Activated CD4-positive, alpha-beta T cell treated with anti-CD3 and anti-CD28 coated beads for 4 hours (primary cell): ENCODE measurements around the gene KDM4C.
"Not testable (repeated sequence)": the region's sequence is repeated elsewhere in the genome, so short reads cannot be mapped to it uniquely, and the experiment has no call there.

Experiments
- DNase-seq, 2 donors: peaks; one replicate each; pipeline ENCODE4 v3.0.0-alpha.2; 2020

Gene KDM4C

GRCh38 chr9:7176561-7176960, 418.8 kb downstream of the KDM4C start:
- no peak for DNase-seq

- no peak for DNase-seq
These were observed 419.6 kb downstream of the KDM4C start for GRCh38 chr9:7177383-7177782.

GRCh38 chr9:7178729-7179128, 421.0 kb downstream of the KDM4C start:
- no peak for DNase-seq

GRCh38 chr9:7180247-7180646, 422.5 kb downstream of the KDM4C start:
- DNase-seq, result no peak

GRCh38 chr9:7183139-7183538, 425.4 kb downstream of the KDM4C start:
- DNase-seq, result not testable (repeated sequence)

GRCh38 chr9:7185612-7186011, 427.8 kb downstream of the KDM4C start:
- DNase-seq, result no peak

GRCh38 chr9:7186175-7186574, 428.4 kb downstream of the KDM4C start:
- no peak for DNase-seq

GRCh38 chr9:7192266-7192665, 434.5 kb downstream of the KDM4C start:
- no peak for DNase-seq

- DNase-seq, result no peak
These were observed 437.8 kb downstream of the KDM4C start for GRCh38 chr9:7195526-7195925.

GRCh38 chr9:7196467-7196866, 438.7 kb downstream of the KDM4C start:
- DNase-seq, result no peak

- no peak for DNase-seq
These were observed 443.4 kb downstream of the KDM4C start for GRCh38 chr9:7201196-7201595.

- no peak for DNase-seq
These were observed 448.0 kb downstream of the KDM4C start for GRCh38 chr9:7205806-7206205.

GRCh38 chr9:7206221-7206758, 448.5 kb downstream of the KDM4C start:
- DNase-seq, result no peak

- DNase-seq, result no peak
These were observed 451.4 kb downstream of the KDM4C start for GRCh38 chr9:7209016-7209715.

- no peak for DNase-seq
These were observed 452.2 kb downstream of the KDM4C start for GRCh38 chr9:7209990-7210389.

- DNase-seq, result no peak
These were observed 453.3 kb downstream of the KDM4C start for GRCh38 chr9:7210854-7211637.

GRCh38 chr9:7211657-7212056, 453.9 kb downstream of the KDM4C start:
- DNase-seq, result no peak

- DNase-seq, result no peak
These were observed 454.3 kb downstream of the KDM4C start for GRCh38 chr9:7212101-7212500.

- no peak for DNase-seq
These were observed 458.4 kb downstream of the KDM4C start for GRCh38 chr9:7216004-7216841.

GRCh38 chr9:7223981-7224380, 466.2 kb downstream of the KDM4C start:
- no peak for DNase-seq
